Measurements from ENCODE around the gene SLC29A1.

The SLC29A1 gene

GRCh38 chr6:44224965-44225305 lies 1.5 kb downstream of the SLC29A1 start:
- no peak for ATAC-seq (ENCODE audit: insufficient read depth, low read depth)
- no peak overlapping the region for H2AFZ ChIP-seq (ENCODE audit: low read depth, low read length)
- peak overlapping the region; percentile 87 for H3K4me2 ChIP-seq (ENCODE audit: insufficient read depth, low read length)
- DNase-seq, result no peak
- H3K27me3 ChIP-seq (ENCODE audit: insufficient read depth, low read length, poor library complexity), result no peaks in the 10 kb centered on the region
- H3K79me2 ChIP-seq (ENCODE audit: insufficient read depth, low read length), result peaks cover 23% of the 10 kb centered on the region
- peaks cover 45% of the 10 kb centered on the region for H3K4me1 ChIP-seq (ENCODE audit: insufficient read depth, low read length)
- peaks cover 22% of the 10 kb centered on the region for H3K36me3 ChIP-seq (ENCODE audit: insufficient read depth, low read length)
- H3K9ac ChIP-seq (ENCODE audit: low read depth, low read length), result peak overlapping the region; percentile 69; the same call in 1 of the 2 replicates
- H4K20me1 ChIP-seq (ENCODE audit: insufficient read depth, low read length), result peaks cover 27% of the 10 kb centered on the region
- H3K27ac ChIP-seq (ENCODE audit: low read length), result no peak overlapping the region
- TF ChIP-seq EZH2 (IDR thresholded peaks at IDR 0.05; ENCODE audit: borderline replicate concordance, low read depth, low read length, severe bottlenecking) (no peak), CTCF (IDR thresholded peaks at IDR 0.05; ENCODE audit: borderline replicate concordance, extremely low read depth, low read length, poor library complexity, severe bottlenecking) (no peak)
- H3K4me3 ChIP-seq (ENCODE audit: low read depth in 1 of 2, low read length in 2 of 2), result peak overlapping the region in 1 of 2 experiments; percentile 68; a peak in 2 of 4 replicates
- no peaks in the 10 kb centered on the region for H3K9me3 ChIP-seq (ENCODE audit: insufficient read depth, low read length, severe bottlenecking)

GRCh38 chr6:44225579-44226325 lies 2.4 kb downstream of the SLC29A1 start:
- no peaks in the 10 kb centered on the region for H3K27me3 ChIP-seq (ENCODE audit: insufficient read depth, low read length, poor library complexity)
- H3K9me3 ChIP-seq (ENCODE audit: insufficient read depth, low read length, severe bottlenecking), result no peaks in the 10 kb centered on the region
- no peak overlapping the region for H2AFZ ChIP-seq (ENCODE audit: low read depth, low read length)
- H3K27ac ChIP-seq (ENCODE audit: low read length), result no peak overlapping the region
- DNase-seq (peak; percentile 54), ATAC-seq (ENCODE audit: insufficient read depth, low read depth) (peak; percentile 10; the same call in 1 of the 3 replicates)
- H3K4me3 ChIP-seq (ENCODE audit: low read depth in 1 of 2, low read length in 2 of 2), result no peak overlapping the region
- peak overlapping the region; percentile 39; the same call in 1 of the 2 replicates for H3K4me2 ChIP-seq (ENCODE audit: insufficient read depth, low read length)
- peak overlapping the region; percentile 35 for H3K9ac ChIP-seq (ENCODE audit: low read depth, low read length)
- peaks cover 23% of the 10 kb centered on the region for H3K79me2 ChIP-seq (ENCODE audit: insufficient read depth, low read length)
- H3K36me3 ChIP-seq (ENCODE audit: insufficient read depth, low read length), result peaks cover 30% of the 10 kb centered on the region
- TF ChIP-seq EZH2 (IDR thresholded peaks at IDR 0.05; ENCODE audit: borderline replicate concordance, low read depth, low read length, severe bottlenecking) (no peak), CTCF (IDR thresholded peaks at IDR 0.05; ENCODE audit: borderline replicate concordance, extremely low read depth, low read length, poor library complexity, severe bottlenecking) (no peak)
- peaks cover 45% of the 10 kb centered on the region for H3K4me1 ChIP-seq (ENCODE audit: insufficient read depth, low read length)
- H4K20me1 ChIP-seq (ENCODE audit: insufficient read depth, low read length), result peaks cover 27% of the 10 kb centered on the region

- ATAC-seq (ENCODE audit: insufficient read depth, low read depth) (no peak), DNase-seq (no peak)
- peak overlapping the region; percentile 39; the same call in 1 of the 2 replicates for H3K4me2 ChIP-seq (ENCODE audit: insufficient read depth, low read length)
- no peak overlapping the region for H2AFZ ChIP-seq (ENCODE audit: low read depth, low read length)
- peaks cover 45% of the 10 kb centered on the region for H3K4me1 ChIP-seq (ENCODE audit: insufficient read depth, low read length)
- TF ChIP-seq EZH2 (IDR thresholded peaks at IDR 0.05; ENCODE audit: borderline replicate concordance, low read depth, low read length, severe bottlenecking) (no peak), CTCF (IDR thresholded peaks at IDR 0.05; ENCODE audit: borderline replicate concordance, extremely low read depth, low read length, poor library complexity, severe bottlenecking) (no peak)
- no peaks in the 10 kb centered on the region for H3K9me3 ChIP-seq (ENCODE audit: insufficient read depth, low read length, severe bottlenecking)
- no peak overlapping the region for H3K27ac ChIP-seq (ENCODE audit: low read length)
- no peaks in the 10 kb centered on the region for H3K27me3 ChIP-seq (ENCODE audit: insufficient read depth, low read length, poor library complexity)
- peaks cover 36% of the 10 kb centered on the region for H3K36me3 ChIP-seq (ENCODE audit: insufficient read depth, low read length)
- no peak overlapping the region for H3K4me3 ChIP-seq (ENCODE audit: low read depth in 1 of 2, low read length in 2 of 2)
- peak overlapping the region; percentile 35; the same call in 1 of the 2 replicates for H3K9ac ChIP-seq (ENCODE audit: low read depth, low read length)
- H4K20me1 ChIP-seq (ENCODE audit: insufficient read depth, low read length), result peaks cover 27% of the 10 kb centered on the region
- H3K79me2 ChIP-seq (ENCODE audit: insufficient read depth, low read length), result peaks cover 23% of the 10 kb centered on the region
These were observed 3.2 kb downstream of the SLC29A1 start for GRCh38 chr6:44226368-44227147.

Data from DND-41 (cell line).